Measurements from ENCODE around the gene MAP3K14.

GRCh38 chr17:45339646-45340605, 23.1 kb upstream of the MAP3K14 start:
- TF ChIP-seq CTCF (IDR thresholded peaks at IDR 0.05; ENCODE audit: low read depth, low read length) (no peak), EZH2phosphoT487 (IDR thresholded peaks at IDR 0.05; ENCODE audit: low read depth) (no peak)
